ENCODE measurements around the gene WBP2.

- TF ChIP-seq CTCF (IDR thresholded peaks at IDR 0.05) (no peak), POLR2AphosphoS5 (IDR thresholded peaks at IDR 0.05) (no peak)
Measured at GRCh38 chr17:75897160-75898019, 42.3 kb upstream of the WBP2 start.

Measured in prostate gland (tissue), 2 donors.